GM21360 (cell line): ENCODE data around the gene ANKAR.
"Not testable (repeated sequence)": the region's sequence is repeated elsewhere in the genome, so short reads cannot be mapped to it uniquely, and the experiment has no call there.

ENCODE experiments used
- ATAC-seq: cut with Tn5 transposase; IDR thresholded peaks from one replicate; pipeline ENCODE4 v1.9.1; 2021; ENCODE audit warnings: mild to moderate bottlenecking, moderate library complexity; ENCODE audit not compliant: unreplicated experiment

The ANKAR gene

GRCh38 chr2:189698020-189698887 lies 23.8 kb downstream of the ANKAR start:
- ATAC-seq = peak; percentile 58

DNA sequence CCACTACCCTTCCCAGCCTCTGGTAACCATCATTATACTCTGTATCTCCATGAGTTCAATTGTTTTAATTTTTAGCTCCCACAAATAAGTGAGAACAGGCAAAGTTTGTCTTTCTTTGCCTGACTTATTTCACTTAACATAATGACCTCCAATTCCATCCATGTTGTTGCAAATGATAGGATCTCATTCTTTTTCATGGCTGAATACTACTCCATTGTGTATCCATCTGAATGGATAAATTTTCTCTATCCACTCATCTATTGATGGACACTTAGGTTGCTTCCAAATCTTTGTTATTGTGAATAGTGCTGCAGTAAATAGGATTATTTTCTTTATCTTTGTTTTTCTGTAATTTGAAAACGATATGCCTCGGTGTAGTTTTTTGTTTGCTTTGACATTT lies 26.2 kb downstream of the ANKAR start:
- no peak for ATAC-seq

DNA sequence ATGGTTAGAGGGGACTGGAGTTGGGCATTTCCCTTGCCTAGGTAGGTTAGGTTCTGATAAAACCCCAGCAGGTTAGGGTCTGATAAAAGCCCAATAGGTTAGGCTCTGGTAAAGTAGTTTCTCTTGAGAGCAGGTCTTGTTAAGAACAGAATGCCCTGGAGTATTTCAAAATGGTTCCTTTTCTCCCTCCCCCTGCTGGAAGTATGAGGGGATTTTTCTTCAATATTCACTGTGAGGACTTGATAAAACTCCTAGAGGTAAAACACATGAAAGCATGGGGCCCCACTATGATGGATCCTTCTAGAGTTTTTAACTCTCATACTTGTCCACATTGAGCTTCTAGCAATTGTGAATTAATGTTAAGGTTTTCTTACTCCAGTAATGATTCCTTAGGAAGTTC lies 27.6 kb downstream of the ANKAR start:
- no peak for ATAC-seq

- no peak for ATAC-seq
Observed at GRCh38 chr2:189709501-189710221, 35.2 kb downstream of the ANKAR start.

- not testable (repeated sequence) for ATAC-seq
Observed at GRCh38 chr2:189717593-189717992, 43.1 kb downstream of the ANKAR start.

DNA sequence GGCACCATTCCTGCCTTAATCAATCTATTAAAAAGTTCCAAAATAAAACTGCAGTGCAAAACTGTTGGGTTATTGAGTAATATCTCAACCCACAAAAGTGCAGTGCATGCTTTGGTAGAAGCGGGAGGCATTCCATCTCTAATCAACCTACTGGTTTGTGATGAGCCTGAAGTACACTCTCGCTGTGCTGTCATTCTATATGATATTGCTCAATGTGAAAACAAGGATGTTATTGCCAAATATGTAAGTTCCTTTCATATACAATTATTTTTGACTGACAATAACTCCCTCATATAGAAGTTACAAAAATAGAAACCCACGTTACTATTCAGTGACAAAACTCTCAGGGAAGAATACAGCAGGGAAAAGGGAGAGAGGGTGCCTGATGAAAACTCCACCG lies 45.1 kb downstream of the ANKAR start:
- no peak for ATAC-seq

- ATAC-seq = no peak
Observed at GRCh38 chr2:189723192-189723591, 48.7 kb downstream of the ANKAR start.
